Esophagus squamous epithelium (tissue), 5 donors: Measurements from ENCODE around the gene TMC3. TPM values are rescaled to one million over a fixed set of nuclear protein-coding genes. Genes with fewer than 3 reads are reported as not detected.
A peak's percentile ranks its signal among the peaks of the same experiment; 100 is the strongest.

ENCODE experiments used
- DNase-seq: peaks from one replicate; lab custom pipeline; 2025; lab: John Stamatoyannopoulos, UW
- H3K27ac ChIP-seq, 4 donors: fragments of 200-600 bp; sonication (generic); one replicate each; pipeline ENCODE4 v1.5.1; 2016 to 2019; ENCODE audit warnings: mild to moderate bottlenecking in 1 of 4
- H3K27me3 ChIP-seq, 4 donors: fragments of 200-600 bp; sonication (generic); 1 replicate in 3 of 4; 2 replicates in 1 of 4; pipeline versions ENCODE4 v1.5.1 to v1.6.0; 2017 to 2021; ENCODE audit warnings: antibody characterized with exemption in 1 of 4
- H3K36me3 ChIP-seq, 3 donors: fragments of 200-600 bp; sonication (generic); one replicate each; pipeline ENCODE4 v1.5.1; 2016 to 2019
- H3K4me1 ChIP-seq, 3 donors: fragments of 200-600 bp; sonication (generic); one replicate each; pipeline ENCODE4 v1.5.1; 2017 to 2019
- H3K4me3 ChIP-seq, 4 donors: fragments of 200-600 bp; sonication (generic); 1 replicate in 3 of 4; 2 replicates in 1 of 4; pipeline ENCODE4 v1.5.1; 2016 to 2019; ENCODE audit warnings: mild to moderate bottlenecking in 2 of 4, moderate library complexity in 1 of 4
- H3K9me3 ChIP-seq, 3 donors: fragments of 200-600 bp; sonication (generic); one replicate each; pipeline ENCODE4 v1.5.1; 2016 to 2019
- POLR2A ChIP-seq, 4 donors: fragments of 450-650 bp; IDR thresholded peaks; one replicate each; pipeline ENCODE4 v1.6.1; 2017; ENCODE audit warnings: antibody characterized with exemption in 4 of 4, mild to moderate bottlenecking in 4 of 4, moderate library complexity in 3 of 4
- WGBS, 2 donors: methylation state at CpG; one replicate each; pipeline ENCODE4 v1.1.5; 2018; 5-methylcytosine and 5-hydroxymethylcytosine counted together
- intact Hi-C: fragments of 100-400 bp; cut with DNase I; formaldehyde crosslinking; loops from one replicate; pipeline ENCODE4 v1.15.0; 2022
- total RNA-seq, 4 donors: library from RNA; depleted of rRNA; stranded (reverse); fragments of >200 nt; gene quantifications; one replicate each; pipeline ENCODE4 v1.1.0, GENCODE V29; 2016
- TF ChIP-seq, protein P1 (sequence below), 6 experiments: fragments of 450-650 bp in 4 of 6; fragments of 200-600 bp in 2 of 6; sonication (generic) in 2 of 6; IDR thresholded peaks; one replicate each; pipeline ENCODE4 v1.5.1; 2016 to 2019; ENCODE audit warnings: antibody characterized with exemption in 6 of 6, mild to moderate bottlenecking in 4 of 6, moderate library complexity in 4 of 6
- donor health status: DM: yes; HTN: yes; CAD: no.

The TMC3 gene
- total RNA-seq, 4 donors from 2014 or later = not detected

GRCh38 chr15:81302701-81303109, 71.3 kb downstream of the TMC3 start:
- WGBS, 2 donors = 55 to 95% methylated on average over 4 to 6 of the region's 6 CpGs
- H3K4me1 ChIP-seq = peaks cover 18 to 74% (median 20%) of the 10 kb centered on the region in 3 donors
- H3K27ac ChIP-seq = peak overlapping the region in 3 of 4 donors; percentile 67 to 81 (median 71)
- intact Hi-C loops = no loop called here
- TF ChIP-seq, protein P1, sequence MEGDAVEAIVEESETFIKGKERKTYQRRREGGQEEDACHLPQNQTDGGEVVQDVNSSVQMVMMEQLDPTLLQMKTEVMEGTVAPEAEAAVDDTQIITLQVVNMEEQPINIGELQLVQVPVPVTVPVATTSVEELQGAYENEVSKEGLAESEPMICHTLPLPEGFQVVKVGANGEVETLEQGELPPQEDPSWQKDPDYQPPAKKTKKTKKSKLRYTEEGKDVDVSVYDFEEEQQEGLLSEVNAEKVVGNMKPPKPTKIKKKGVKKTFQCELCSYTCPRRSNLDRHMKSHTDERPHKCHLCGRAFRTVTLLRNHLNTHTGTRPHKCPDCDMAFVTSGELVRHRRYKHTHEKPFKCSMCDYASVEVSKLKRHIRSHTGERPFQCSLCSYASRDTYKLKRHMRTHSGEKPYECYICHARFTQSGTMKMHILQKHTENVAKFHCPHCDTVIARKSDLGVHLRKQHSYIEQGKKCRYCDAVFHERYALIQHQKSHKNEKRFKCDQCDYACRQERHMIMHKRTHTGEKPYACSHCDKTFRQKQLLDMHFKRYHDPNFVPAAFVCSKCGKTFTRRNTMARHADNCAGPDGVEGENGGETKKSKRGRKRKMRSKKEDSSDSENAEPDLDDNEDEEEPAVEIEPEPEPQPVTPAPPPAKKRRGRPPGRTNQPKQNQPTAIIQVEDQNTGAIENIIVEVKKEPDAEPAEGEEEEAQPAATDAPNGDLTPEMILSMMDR (IDR thresholded peaks at IDR 0.05) = no peak
- no peak for TF ChIP-seq POLR2A (IDR thresholded peaks at IDR 0.05)
- no peak overlapping the region for H3K4me3 ChIP-seq
- H3K27me3 ChIP-seq = no peaks in the 10 kb centered on the region
- DNase-seq = no peak
- no peaks in the 10 kb centered on the region for H3K9me3 ChIP-seq
- peaks cover 0 to 61% (median 3%) of the 10 kb centered on the region in 3 donors for H3K36me3 ChIP-seq

DNA sequence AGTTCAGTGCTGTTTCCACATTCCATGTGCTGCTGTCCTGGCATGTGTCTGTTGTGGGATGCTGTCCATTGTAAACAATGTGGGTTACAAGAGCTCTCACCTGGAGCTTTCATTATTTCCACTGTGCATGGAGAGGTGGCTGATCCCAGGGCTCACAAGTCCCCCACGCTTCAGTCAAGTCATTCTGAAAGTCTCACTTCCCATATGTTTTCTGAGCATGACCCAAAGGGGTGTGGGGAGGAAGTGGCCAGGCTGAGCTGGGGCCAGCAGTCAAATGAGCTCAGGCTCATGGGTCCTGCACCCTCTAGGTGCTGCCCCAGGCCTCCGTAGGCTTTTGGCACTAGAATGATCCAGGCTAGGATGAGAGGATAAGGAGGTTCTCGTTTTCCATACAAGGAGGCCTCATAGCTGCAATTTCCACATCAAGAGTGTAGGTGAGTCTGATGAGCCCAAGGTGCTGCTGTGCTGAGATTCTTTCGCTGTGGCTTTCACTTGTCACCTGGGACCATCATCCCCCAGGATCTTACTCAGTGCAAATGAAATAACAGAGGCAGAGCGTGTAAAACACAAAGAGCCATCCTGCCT, 72.1 kb downstream of the TMC3 start:
- no peaks in the 10 kb centered on the region for H3K9me3 ChIP-seq
- H3K27ac ChIP-seq = peak overlapping the region in 3 of 4 donors; percentile 17 to 81 (median 67)
- H3K36me3 ChIP-seq = peaks cover 0 to 53% (median under 1%) of the 10 kb centered on the region in 3 donors
- peaks cover 18 to 82% (median 28%) of the 10 kb centered on the region in 3 donors for H3K4me1 ChIP-seq
- TF ChIP-seq, protein P1 (IDR thresholded peaks at IDR 0.05) = no peak
- TF ChIP-seq POLR2A (IDR thresholded peaks at IDR 0.05) = no peak
- H3K4me3 ChIP-seq = peak overlapping the region in 2 of 4 donors; percentile 7 to 23
- intact Hi-C loops = no loop called here
- H3K27me3 ChIP-seq = no peaks in the 10 kb centered on the region
- WGBS, 2 donors = 61 to 71% methylated on average over 3 to 4 of the region's 5 CpGs
- DNase-seq = no peak

DNA sequence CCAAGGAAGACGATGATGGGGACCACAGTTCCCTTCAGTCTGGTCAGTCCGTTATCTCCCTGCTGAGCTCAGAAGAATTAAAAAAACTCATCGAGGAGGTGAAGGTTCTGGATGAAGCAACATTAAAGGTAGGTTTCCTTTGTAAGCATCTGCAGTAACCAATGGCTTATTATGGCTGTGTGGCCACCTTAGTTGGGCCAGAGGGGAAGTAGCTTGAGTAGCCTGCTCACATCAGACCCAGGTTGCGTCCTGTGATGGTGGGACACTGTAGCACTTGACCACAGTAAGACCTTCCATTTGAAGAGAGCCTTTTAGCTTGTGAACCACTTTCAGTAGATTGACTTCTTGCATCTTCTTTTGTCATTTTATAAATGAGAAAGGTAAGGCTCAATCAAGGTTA, 72.6 kb downstream of the TMC3 start:
- Histone ChIP-seq H3K36me3 (peaks cover 0 to 48% (median 0%) of the 10 kb centered on the region in 3 donors), H3K27me3 (no peaks in the 10 kb centered on the region), H3K9me3 (no peaks in the 10 kb centered on the region), H3K4me1 (peaks cover 18 to 83% (median 30%) of the 10 kb centered on the region in 3 donors), H3K4me3 (peak overlapping the region in 2 of 4 donors; percentile 23 to 43), H3K27ac (peak overlapping the region in 2 of 4 donors; percentile 3 to 49)
- intact Hi-C loops = no loop called here
- 65 to 87% methylated on average over 4 of the region's 4 CpGs for WGBS, 2 donors
- no peak for DNase-seq
- no peak for TF ChIP-seq POLR2A (IDR thresholded peaks at IDR 0.05)
- TF ChIP-seq, protein P1 (IDR thresholded peaks at IDR 0.05) = no peak

- TF ChIP-seq POLR2A (IDR thresholded peaks at IDR 0.05) = peak in 1 of 4 donors; percentile 19
- TF ChIP-seq, protein P1 (IDR thresholded peaks at IDR 0.05) = no peak
- no peaks in the 10 kb centered on the region for H3K9me3 ChIP-seq
- H3K27ac ChIP-seq = peak overlapping the region in 1 of 4 donors; percentile 22
- intact Hi-C loops = no loop called here
- peaks cover 17 to 83% (median 42%) of the 10 kb centered on the region in 3 donors for H3K4me1 ChIP-seq
- no peak for DNase-seq
- 79 to 100% methylated on average over 3 to 5 of the region's 14 CpGs for WGBS, 2 donors
- H3K27me3 ChIP-seq = no peaks in the 10 kb centered on the region
- peaks cover 0 to 38% (median 0%) of the 10 kb centered on the region in 3 donors for H3K36me3 ChIP-seq
- peak overlapping the region in 3 of 4 donors; percentile 2 to 58 (median 43) for H3K4me3 ChIP-seq
Measured at GRCh38 chr15:81299630-81300273, 74.3 kb downstream of the TMC3 start.

DNA sequence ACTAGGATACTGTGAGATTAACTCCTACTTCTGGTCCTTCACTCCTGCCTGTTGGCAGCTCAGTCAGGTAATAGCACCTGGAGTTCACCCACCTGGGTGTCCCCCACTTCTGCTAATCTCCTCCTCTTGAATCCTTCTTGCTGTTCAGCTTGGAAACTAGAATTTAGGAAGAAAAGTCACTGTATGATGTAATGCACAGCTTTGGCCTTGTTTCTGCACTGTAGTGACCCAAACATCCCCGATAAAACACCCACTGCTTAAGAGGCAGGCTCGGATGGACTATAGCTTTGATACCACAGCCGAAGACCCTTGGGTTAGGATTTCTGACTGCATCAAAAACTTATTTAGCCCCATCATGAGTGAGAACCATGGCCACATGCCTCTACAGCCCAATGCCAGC, 74.9 kb downstream of the TMC3 start:
- Histone ChIP-seq H3K27ac (peak overlapping the region in 3 of 4 donors; percentile 8 to 80 (median 11)), H3K36me3 (peaks cover 0 to 38% (median 0%) of the 10 kb centered on the region in 3 donors), H3K4me1 (peaks cover 11 to 83% (median 36%) of the 10 kb centered on the region in 3 donors), H3K9me3 (no peaks in the 10 kb centered on the region), H3K27me3 (no peaks in the 10 kb centered on the region), H3K4me3 (peak overlapping the region in 2 of 4 donors; percentile 43 to 58)
- DNase-seq = no peak
- intact Hi-C loops = no loop called here
- WGBS, 2 donors = 70 to 93% methylated on average over 2 to 3 of the region's 3 CpGs
- TF ChIP-seq, protein P1 (IDR thresholded peaks at IDR 0.05) = no peak
- no peak for TF ChIP-seq POLR2A (IDR thresholded peaks at IDR 0.05)
